ENCODE results near the gene NPM1.
"Not testable (repeated sequence)": the region's sequence is repeated elsewhere in the genome, so short reads cannot be mapped to it uniquely, and the experiment has no call there.

The NPM1 gene

DNA sequence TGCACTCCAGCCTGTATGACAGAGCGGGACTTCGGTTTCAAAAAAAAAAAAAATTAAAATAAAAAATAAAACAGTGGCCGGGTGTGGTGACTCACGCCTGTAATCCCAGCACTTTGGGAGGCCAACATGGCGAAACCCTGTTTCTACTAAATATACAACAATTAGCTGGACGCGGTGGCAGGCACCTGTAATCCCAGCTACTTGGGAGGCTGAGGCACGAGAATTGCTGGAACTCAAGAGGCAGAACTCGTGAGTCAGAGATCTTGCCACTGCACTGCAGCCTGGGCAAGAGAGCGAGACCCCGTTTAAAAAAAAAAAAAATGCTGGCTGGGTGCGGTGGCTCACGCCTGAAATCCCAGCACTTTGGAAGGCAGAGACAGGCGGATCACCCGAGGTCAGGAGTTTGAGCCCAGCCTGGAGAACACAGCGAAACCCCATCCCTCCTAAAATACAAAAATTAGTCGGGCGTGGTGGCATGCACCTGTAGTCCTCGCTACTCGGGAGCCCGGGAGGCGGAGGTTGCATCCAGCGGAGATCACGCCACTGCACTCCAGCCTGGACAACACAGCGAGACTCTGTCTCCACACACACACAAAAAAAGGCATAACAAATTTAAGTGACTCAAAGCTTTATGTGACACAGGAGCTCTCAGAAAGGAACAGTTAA is 1.5 kb upstream of the NPM1 start:
- in situ Hi-C loops (cut with MboI; ENCODE audit: low sequenced_read_pairs): no loop called here

- in situ Hi-C loops (cut with MboI; ENCODE audit: low sequenced_read_pairs): no loop called here
These were observed 746 bp upstream of the NPM1 start for GRCh38 chr5:171386861-171387344.

GRCh38 chr5:171387970-171388815 is 544 bp downstream of the NPM1 start:
- in situ Hi-C loops (cut with MboI; ENCODE audit: low sequenced_read_pairs): no loop called here

DNA sequence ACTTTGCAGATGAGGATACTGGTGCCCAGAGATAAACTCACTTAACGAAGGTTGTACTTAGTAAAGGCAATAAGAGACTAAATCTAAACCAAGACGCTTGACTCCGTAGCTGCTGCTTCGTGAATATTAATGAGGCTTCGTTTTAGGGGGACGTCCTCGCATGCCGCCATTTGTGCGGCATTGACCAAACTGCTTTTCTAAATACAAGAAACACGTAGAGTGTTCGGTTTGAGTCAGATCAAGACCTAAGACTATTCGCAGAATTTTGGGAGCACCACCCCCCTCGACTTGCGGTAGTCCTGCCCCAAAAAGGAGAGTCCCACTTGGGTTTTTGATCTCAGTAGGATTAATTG is 1.1 kb downstream of the NPM1 start:
- in situ Hi-C loops (cut with MboI; ENCODE audit: low sequenced_read_pairs): no loop called here

GRCh38 chr5:171390883-171391677 is 3.4 kb downstream of the NPM1 start:
- in situ Hi-C loops (cut with MboI; ENCODE audit: low sequenced_read_pairs): no loop called here

- in situ Hi-C loops (cut with MboI; ENCODE audit: low sequenced_read_pairs): no loop called here
These were observed 4.4 kb downstream of the NPM1 start for GRCh38 chr5:171391996-171392577.

GRCh38 chr5:171392585-171393159 is 5.0 kb downstream of the NPM1 start:
- in situ Hi-C loops (cut with MboI; ENCODE audit: low sequenced_read_pairs): no loop called here

DNA sequence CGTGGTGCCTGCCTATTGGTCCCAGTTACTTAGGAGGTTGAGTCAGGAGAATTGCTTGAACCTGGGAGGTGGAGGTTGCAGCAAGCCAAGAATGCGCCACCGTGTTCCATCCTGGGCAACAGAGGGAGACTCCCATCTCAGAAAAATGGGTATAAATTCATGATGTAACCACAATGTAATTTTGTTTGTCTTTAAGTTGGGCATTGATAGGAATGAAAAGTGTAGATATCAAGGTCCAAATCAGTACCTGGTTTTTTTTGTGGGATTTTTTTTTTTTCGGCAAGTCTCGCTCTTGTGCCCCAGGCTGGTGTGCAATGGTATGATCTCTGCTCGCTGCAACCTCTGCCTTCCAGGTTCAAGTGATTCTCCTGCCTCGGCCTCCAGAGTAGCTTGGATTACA is 7.4 kb downstream of the NPM1 start:
- in situ Hi-C loops (cut with MboI; ENCODE audit: low sequenced_read_pairs): no loop called here

DNA sequence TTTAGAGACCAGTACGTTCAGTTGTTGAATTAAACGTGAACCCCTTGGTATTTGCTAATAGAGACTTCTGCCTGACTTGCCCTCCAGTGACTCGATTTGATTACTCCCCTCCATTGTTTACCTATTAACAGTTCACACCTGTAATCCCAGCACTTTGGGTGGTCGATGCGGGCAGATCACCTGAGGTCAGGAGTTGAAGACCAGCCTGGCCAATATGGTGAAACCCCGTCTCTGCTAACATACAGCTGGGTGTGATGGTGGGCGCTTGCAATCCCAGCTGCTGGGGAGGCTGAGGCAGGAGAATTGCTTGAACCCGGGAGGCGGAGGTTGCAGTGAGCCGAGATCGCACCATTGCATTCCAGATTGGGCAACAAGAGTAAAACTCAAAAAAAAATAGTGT is 8.9 kb downstream of the NPM1 start:
- in situ Hi-C loops (cut with MboI; ENCODE audit: low sequenced_read_pairs): not testable (repeated sequence)

DNA sequence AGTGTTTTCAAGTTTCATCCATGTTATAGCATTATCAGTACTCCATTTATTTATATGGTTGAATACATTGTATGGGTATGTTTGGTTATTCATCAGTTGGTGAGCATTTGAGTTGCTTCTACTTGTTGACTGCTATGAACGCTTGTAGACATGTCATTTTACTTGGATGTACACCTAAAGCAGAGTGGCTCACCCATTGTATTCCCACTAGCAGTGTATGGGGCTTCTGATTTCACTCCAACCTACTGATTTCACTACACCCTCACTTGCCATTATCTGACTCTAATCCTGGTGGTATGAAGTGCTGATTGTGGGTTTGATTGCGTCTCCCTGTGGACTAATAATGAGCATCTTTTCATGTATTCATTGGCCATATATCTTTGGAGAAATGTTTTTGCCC is 9.5 kb downstream of the NPM1 start:
- in situ Hi-C loops (cut with MboI; ENCODE audit: low sequenced_read_pairs): no loop called here

DNA sequence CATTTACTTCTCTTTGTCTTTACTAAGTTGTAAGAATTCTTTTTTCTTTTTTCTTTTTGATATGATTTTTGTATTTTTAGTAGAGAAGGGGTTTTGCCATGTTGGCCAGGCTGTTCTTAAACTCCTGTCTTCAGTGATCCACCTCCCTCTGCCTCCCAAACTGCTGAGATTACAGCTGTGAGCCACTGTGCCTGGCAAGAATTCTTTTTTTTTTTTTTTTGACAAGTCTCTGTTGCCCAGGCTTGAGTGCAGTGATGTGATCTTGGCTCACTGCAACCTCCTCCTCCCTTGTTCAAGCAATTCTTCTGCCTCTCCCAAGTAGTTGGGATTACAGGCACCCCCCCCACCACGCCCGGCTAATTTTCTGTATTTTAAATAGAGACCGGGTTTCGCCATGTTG is 9.9 kb downstream of the NPM1 start:
- in situ Hi-C loops (cut with MboI; ENCODE audit: low sequenced_read_pairs): no loop called here

DNA sequence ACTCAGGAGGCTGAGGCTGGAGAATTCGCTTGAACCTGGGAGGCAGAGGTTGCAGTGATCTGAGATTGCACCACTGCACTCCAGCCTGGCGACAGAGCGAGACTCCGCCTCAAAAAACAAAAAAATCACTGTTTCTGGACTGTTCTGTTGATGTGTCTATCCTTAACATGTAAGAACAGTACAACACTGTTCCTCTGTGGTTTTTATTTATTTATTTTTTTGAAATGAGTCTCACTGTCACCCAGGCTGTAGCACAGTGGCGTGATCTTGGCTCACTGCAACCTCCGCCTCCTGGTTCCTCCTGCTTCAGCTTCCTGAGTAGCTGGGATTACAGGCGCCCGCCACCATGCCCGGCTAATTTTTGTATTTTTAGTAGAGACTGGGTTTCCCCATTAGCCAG is 11.0 kb downstream of the NPM1 start:
- in situ Hi-C loops (cut with MboI; ENCODE audit: low sequenced_read_pairs): not testable (repeated sequence)

DNA sequence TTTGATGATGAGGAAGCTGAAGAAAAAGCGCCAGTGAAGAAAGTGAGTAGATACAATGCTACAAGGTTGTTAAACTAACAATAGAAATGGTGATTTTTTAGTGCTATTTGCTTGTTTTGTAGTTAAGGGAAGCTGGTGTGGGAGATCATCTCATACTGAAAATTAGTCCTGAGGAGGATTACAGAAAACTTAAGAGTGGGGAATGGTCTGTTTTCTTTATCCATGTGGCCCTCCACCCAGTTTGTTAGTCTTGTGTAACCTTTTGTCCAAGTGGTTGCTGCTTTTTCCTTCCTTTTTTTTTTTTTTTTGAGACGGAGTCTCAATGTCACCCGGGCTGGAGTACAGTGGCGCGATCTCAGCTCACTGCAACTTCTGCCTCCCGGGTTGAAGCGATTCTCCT is 12.5 kb downstream of the NPM1 start:
- in situ Hi-C loops (cut with MboI; ENCODE audit: low sequenced_read_pairs): loop anchor here (25.0 kb wide), 1 partner anchor 512 kb away; no protein-coding TSS in a partner anchor

- in situ Hi-C loops (cut with MboI; ENCODE audit: low sequenced_read_pairs): loop anchor here (25.0 kb wide), 1 partner anchor 511 kb away; no protein-coding TSS in a partner anchor
These were observed 13.7 kb downstream of the NPM1 start for GRCh38 chr5:171401167-171401947.

DNA sequence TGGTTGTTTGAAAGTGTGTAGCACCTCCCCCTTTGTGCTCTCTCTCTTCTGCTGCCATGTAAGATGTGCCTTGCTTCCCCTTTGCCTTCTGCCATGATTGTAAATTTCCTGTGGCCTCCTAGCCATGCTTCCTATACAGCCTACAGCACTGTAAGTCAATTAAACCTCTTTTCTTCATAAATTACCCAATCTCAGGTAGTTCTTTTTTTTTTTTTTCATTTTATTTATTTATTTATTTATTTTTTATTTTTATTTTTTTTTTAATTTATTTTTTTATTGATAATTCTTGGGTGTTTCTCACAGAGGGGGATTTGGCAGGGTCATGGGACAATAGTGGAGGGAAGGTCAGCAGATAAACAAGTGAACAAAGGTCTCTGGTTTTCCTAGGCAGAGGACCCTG is 15.1 kb downstream of the NPM1 start:
- in situ Hi-C loops (cut with MboI; ENCODE audit: low sequenced_read_pairs): loop anchor here (25.0 kb wide), 1 partner anchor 510 kb away; no protein-coding TSS in a partner anchor

GRCh38 chr5:171405615-171406014 is 18.0 kb downstream of the NPM1 start:
- in situ Hi-C loops (cut with MboI; ENCODE audit: low sequenced_read_pairs): loop anchor here (25.0 kb wide), 1 partner anchor 507 kb away; no protein-coding TSS in a partner anchor

DNA sequence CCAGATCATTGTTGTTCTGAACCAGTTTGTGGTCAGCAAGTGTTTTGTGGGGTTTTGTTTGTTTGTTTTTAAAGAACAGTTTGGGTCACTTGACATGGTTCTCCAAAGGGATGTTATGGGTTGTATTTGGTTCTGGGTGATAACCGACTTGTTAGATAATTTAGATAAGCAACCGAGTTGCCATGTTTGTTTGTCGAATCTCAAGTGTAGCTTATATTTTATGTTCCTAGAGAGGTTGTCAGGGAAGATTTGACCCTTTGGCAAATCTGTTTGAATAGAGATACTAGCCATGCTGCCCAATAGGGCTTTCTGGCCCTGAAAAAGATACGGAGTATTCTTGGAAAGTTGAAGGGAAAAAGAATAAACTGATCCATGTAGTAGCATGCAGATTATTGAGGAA is 19.6 kb downstream of the NPM1 start:
- in situ Hi-C loops (cut with MboI; ENCODE audit: low sequenced_read_pairs): loop anchor here (25.0 kb wide), 1 partner anchor 505 kb away; no protein-coding TSS in a partner anchor

DNA sequence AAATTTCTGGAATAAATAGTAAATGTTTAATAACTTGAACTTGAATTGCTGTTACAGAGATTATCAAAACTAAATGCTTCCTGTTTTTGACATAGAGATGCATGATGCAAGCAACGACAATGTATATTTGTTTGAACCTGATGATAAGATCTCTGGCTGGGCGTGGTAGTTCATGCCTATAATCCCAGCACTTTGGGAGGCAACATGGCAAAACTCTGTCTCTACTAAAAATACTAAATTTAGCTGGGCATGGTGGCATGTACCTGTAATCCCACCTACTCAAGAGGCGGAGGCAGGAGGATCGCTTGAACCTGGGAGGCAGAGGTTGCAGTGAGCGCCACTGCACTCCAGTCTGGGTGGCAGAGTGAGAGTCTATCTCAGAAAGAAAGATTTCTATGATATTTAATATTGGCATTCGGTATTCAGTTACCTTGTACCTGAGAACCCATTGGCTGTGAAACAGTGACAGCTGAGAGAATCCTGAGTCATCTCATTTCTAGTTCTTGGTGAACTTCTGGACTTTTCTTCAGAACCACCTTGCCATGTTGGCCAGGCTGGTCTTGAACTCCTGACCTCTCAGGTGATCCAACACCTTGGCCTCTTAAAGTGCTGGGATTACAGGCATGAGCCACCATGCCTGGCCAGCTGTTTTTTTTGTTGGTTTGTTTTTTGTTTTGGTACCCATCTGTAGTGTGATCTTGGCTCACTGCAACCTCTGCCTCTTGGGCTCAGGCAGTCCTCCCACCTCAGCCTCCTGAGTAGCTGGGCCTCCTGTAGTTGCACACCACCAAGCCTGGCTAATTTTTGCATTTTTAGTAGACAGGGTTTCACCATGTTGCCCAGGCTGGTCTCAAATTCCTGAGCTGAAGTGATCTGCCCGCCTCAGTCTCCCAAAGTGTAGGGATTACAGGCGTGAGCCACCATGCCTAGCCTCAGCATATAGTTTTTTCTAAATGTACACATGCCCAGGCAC is 21.8 kb downstream of the NPM1 start:
- in situ Hi-C loops (cut with MboI; ENCODE audit: low sequenced_read_pairs): loop anchor here (25.0 kb wide), 1 partner anchor 503 kb away; no protein-coding TSS in a partner anchor

Measured in HL-60/S4 treated with retinoic acid at 250 ng/mL for 4 days and 3 days (cell line).